ENCODE results near the gene RABGAP1. TPM values are rescaled to one million over a fixed set of nuclear protein-coding genes. Genes with fewer than 3 reads are reported as not detected.
"Not testable (repeated sequence)": the region's sequence is repeated elsewhere in the genome, so short reads cannot be mapped to it uniquely, and the experiment has no call there.

The RABGAP1 gene
- 50.9 TPM for total RNA-seq

GRCh38 chr9:122940749-122941581, at the start of gene RABGAP1:
Gene RABGAP1, plus strand, starts transcription at chr9:122941020. Its CDS starts 16,040 bp downstream, at chr9:122957060.
- peak; percentile 91 to 99 (median 99) for DNase-seq (ENCODE audit: low read depth in 2 of 3, low spot score in 2 of 3)

GRCh38 chr9:122897969-122898368, 42.9 kb upstream of the RABGAP1 start:
- no peak for DNase-seq (ENCODE audit: low read depth in 2 of 3, low spot score in 2 of 3)

DNA sequence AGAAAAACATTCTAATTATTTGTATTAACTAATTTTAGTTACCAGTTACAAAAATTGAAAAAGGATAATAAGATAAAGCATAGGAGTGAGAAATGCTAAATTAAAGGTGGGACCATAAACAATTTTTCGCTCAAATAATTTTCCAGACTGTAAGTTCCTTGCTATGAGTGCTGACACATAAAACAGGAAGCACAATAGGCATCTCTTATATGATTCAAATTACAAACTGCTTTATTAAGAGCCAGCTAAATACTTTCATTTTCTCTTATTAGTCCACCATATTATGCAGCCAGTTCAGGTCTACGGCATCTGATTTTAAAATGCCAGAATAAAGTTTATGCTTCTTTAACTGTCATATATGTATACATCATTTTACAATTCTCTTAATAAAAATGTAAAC, 40.0 kb upstream of the RABGAP1 start:
- DNase-seq (ENCODE audit: low read depth in 2 of 3, low spot score in 2 of 3): peak in 2 of 3 donors; percentile 49 to 67

DNA sequence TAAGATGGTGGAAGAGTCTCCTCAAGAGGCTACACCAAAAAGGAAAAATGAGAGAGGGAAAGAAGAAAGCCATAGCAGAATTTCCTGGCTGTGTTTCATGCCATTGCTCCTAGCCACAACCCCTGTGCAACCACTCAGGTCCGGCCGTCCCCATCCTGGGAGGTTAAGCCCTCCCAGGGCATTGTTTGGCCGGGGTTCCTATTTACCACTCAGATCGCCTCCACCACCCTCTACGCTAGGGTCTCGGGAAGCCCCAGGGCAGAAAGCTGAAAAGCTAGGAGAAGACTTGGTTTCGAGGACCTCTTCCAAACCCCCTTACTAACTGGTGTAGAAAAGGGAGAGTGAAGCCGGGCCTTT, 36.4 kb upstream of the RABGAP1 start:
- DNase-seq (ENCODE audit: low read depth in 2 of 3, low spot score in 2 of 3): no peak

- DNase-seq (ENCODE audit: low read depth in 2 of 3, low spot score in 2 of 3): peak; percentile 97 to 100 (median 100)
Observed at GRCh38 chr9:122904823-122905710, 35.8 kb upstream of the RABGAP1 start, which contains the start of gene RC3H2. Gene RC3H2, minus strand, starts transcription at chr9:122905359. Its CDS starts 7,850 bp downstream, at chr9:122897509.

DNA sequence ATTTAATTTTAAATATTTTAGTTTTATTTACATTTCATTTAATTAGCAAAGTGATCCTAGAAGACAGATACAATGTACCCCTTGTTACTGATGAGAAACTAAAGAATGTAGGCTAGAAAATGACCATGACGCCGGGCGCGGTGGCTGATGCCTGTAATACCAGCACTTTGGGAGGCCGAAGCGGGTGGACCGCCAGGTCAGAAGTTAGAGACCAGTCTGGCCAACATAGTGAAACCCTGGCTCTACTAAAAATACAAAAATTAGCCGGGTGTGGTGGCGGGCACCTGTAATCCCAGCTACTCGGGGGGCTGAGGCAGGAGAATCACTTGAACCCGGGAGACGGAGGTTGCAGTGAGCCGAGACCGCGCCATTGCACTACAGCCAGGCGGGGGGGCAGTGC, 34.7 kb upstream of the RABGAP1 start:
- DNase-seq (ENCODE audit: low read depth in 2 of 3, low spot score in 2 of 3): not testable (repeated sequence)

DNA sequence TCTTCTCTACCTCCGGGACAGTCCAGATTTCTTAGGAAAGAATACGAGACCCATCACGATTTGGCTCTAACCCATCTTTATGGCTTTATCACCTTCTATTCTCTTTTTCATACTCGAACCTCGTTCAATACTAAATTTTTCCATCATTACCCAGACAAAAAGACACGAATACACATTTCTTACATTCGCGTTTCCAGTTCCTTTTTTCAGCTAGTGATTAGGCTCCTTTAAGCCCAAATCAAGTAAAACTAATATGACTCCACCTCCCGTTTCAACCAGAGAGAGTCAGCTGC, 28.2 kb upstream of the RABGAP1 start:
- DNase-seq (ENCODE audit: low read depth in 2 of 3, low spot score in 2 of 3): no peak

DNA sequence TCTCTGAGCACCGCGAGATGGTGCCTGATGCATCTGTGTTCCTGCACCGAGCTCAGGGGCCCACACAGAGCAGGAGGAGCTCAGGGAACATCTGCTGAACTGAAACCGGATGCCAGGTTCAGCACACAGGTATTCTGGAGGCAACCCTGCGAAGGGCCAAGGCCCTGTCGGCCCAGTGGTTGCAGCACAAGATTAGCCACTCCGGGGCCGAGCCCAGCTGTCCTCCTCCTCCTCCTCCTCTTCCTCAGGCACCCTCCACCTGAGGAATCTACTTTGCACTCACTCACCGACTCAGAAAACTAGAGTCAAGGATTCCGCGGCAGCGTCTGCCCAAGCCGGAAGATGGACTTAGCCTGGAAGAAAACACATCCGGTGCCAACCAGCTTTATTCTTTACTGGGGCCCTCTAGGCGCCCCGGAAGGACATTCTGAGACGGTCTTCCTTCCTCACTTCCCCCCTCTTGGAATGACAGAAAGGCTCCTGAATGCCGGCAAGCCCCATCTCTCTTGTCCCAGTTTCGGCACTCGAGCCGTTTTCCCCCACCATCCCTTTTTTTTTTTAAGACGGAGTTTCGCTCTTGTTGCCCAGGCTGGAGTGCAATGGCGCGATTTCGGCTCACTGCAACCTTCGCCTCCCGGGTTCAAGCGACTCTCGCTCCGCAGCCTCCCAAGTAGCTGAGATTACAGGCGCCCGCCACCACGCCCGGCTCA, 27.7 kb upstream of the RABGAP1 start, which contains the start of gene ZBTB6:
TSS of gene ZBTB6 (minus strand) at position 360 of the 710 bp plus-strand sequence. CDS start 1,251 bp downstream, outside the sequence.
- peak; percentile 62 to 90 (median 77) for DNase-seq (ENCODE audit: low read depth in 2 of 3, low spot score in 2 of 3)

GRCh38 chr9:122918310-122918709, 22.5 kb upstream of the RABGAP1 start:
- no peak for DNase-seq (ENCODE audit: low read depth in 2 of 3, low spot score in 2 of 3)

- DNase-seq (ENCODE audit: low read depth in 2 of 3, low spot score in 2 of 3): no peak
Observed at GRCh38 chr9:122922713-122923112, 18.1 kb upstream of the RABGAP1 start.

GRCh38 chr9:122923947-122924346, 16.9 kb upstream of the RABGAP1 start:
- no peak for DNase-seq (ENCODE audit: low read depth in 2 of 3, low spot score in 2 of 3)

GRCh38 chr9:122929796-122930354, 10.9 kb upstream of the RABGAP1 start:
- DNase-seq (ENCODE audit: low read depth in 2 of 3, low spot score in 2 of 3): no peak

- no peak for DNase-seq (ENCODE audit: low read depth in 2 of 3, low spot score in 2 of 3)
Observed at GRCh38 chr9:122930541-122931225, 10.1 kb upstream of the RABGAP1 start.

GRCh38 chr9:122931226-122932121, 9.3 kb upstream of the RABGAP1 start, which contains the start of gene ZBTB26:
Gene ZBTB26, minus strand, starts transcription at chr9:122931512. Its CDS starts 11,578 bp downstream, at chr9:122919934.
- DNase-seq (ENCODE audit: low read depth in 2 of 3, low spot score in 2 of 3): peak; percentile 68 to 96 (median 96)

DNA sequence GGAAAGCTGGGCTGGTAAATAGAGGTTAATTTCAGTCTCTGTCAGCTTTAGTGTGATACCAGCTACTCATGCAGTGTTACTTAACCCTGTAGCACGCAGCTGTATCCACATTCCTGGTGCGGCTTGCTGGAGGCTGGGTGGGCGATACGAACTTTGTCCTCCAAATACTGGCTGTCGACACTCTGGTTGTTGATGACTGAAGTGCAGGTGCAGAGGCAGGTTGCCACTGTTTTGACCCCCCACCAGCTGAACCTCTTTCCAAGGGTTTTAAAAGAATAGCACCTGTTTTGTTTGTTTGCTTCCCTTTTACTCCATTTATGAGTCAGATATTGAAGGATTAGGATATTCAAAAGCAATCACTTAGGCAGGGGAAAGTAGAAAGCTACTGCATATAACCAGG, 4.4 kb upstream of the RABGAP1 start:
- no peak for DNase-seq (ENCODE audit: low read depth in 2 of 3, low spot score in 2 of 3)

DNA sequence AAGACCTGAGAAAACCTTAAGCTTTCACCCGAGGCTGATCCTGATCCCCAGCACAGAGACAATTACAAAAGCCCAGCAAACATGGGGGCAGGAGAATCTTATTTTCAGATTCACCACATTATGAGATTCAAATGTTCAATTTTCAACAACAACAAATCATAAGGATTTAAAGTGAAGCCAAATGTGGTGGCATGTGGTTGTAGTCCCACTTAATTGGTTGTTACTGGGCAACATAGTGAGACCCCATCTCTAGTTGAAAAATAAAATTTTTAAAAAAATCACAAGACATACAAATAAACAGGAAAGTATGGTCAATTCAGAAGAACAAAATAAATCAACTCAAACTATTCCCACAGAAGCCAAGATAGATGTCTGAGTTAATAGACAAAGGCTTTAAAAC, 3.9 kb upstream of the RABGAP1 start:
- DNase-seq (ENCODE audit: low read depth in 2 of 3, low spot score in 2 of 3): no peak

DNA sequence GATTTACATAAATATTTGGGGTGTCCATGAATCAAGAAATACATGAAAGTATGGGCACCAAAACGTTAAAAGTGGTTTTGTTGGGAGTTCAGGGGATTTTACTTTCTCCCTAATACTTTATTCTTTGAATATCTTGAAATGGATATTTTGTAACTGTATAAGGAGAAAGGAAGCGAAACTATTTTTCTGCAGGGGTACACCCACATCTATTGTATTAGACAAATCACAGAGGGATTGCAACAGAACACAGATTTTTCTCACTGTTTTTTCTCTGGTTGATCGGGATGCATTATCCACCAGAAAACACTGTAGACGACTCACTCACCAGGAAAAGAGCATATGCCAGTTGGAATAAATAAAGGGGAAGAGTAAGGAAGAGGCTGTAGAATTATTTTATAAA, 1.2 kb upstream of the RABGAP1 start:
- no peak for DNase-seq (ENCODE audit: low read depth in 2 of 3, low spot score in 2 of 3)

- no peak for DNase-seq (ENCODE audit: low read depth in 2 of 3, low spot score in 2 of 3)
Observed at GRCh38 chr9:122940454-122940748, 419 bp upstream of the RABGAP1 start.

- no peak for DNase-seq (ENCODE audit: low read depth in 2 of 3, low spot score in 2 of 3)
Observed at GRCh38 chr9:122941582-122942234, 888 bp downstream of the RABGAP1 start.

Data from hematopoietic multipotent progenitor cell (in vitro differentiated cells).